ENCODE data around the gene ATP5PO.

The ATP5PO gene

GRCh38 chr21:33915368-33916199 lies at the start of gene ATP5PO:
Gene ATP5PO (minus strand): TSS chr21:33915804. CDS start chr21:33915763, 41 bp downstream.
- DNase-seq (ENCODE audit: low read depth) = peak; percentile 86

GRCh38 chr21:33964706-33965325 lies 49.2 kb upstream of the ATP5PO start:
- DNase-seq (ENCODE audit: low read depth) = no peak

- no peak for DNase-seq (ENCODE audit: low read depth)
These were observed 48.4 kb upstream of the ATP5PO start for GRCh38 chr21:33963848-33964555.

GRCh38 chr21:33962290-33962689 lies 46.7 kb upstream of the ATP5PO start:
- DNase-seq (ENCODE audit: low read depth) = no peak

- DNase-seq (ENCODE audit: low read depth) = no peak
These were observed 45.5 kb upstream of the ATP5PO start for GRCh38 chr21:33961061-33961460.

- DNase-seq (ENCODE audit: low read depth) = no peak
These were observed 44.1 kb upstream of the ATP5PO start for GRCh38 chr21:33959680-33960079.

- DNase-seq (ENCODE audit: low read depth) = no peak
These were observed 38.8 kb upstream of the ATP5PO start for GRCh38 chr21:33954395-33954794.

- no peak for DNase-seq (ENCODE audit: low read depth)
These were observed 35.9 kb upstream of the ATP5PO start for GRCh38 chr21:33951276-33952178.

- no peak for DNase-seq (ENCODE audit: low read depth)
These were observed 35.0 kb upstream of the ATP5PO start for GRCh38 chr21:33950431-33951079.

GRCh38 chr21:33949516-33950430 lies 34.2 kb upstream of the ATP5PO start:
- DNase-seq (ENCODE audit: low read depth) = no peak

GRCh38 chr21:33948951-33949444 lies 33.4 kb upstream of the ATP5PO start:
- DNase-seq (ENCODE audit: low read depth) = no peak

- DNase-seq (ENCODE audit: low read depth) = peak; percentile 40
These were observed 32.7 kb upstream of the ATP5PO start for GRCh38 chr21:33948096-33948950.

GRCh38 chr21:33947451-33948095 lies 32.0 kb upstream of the ATP5PO start:
- DNase-seq (ENCODE audit: low read depth) = peak; percentile 44

- DNase-seq (ENCODE audit: low read depth) = no peak
These were observed 30.2 kb upstream of the ATP5PO start for GRCh38 chr21:33945652-33946270.

- no peak for DNase-seq (ENCODE audit: low read depth)
These were observed 28.7 kb upstream of the ATP5PO start for GRCh38 chr21:33944185-33944763.

GRCh38 chr21:33943293-33943692 lies 27.7 kb upstream of the ATP5PO start:
- DNase-seq (ENCODE audit: low read depth) = no peak

GRCh38 chr21:33942426-33942825 lies 26.8 kb upstream of the ATP5PO start:
- DNase-seq (ENCODE audit: low read depth) = no peak

- no peak for DNase-seq (ENCODE audit: low read depth)
These were observed 25.3 kb upstream of the ATP5PO start for GRCh38 chr21:33940881-33941245.
